Endothelial cell (in vitro differentiated cells): ENCODE data around the gene HIF1A. TPM values are rescaled to one million over a fixed set of nuclear protein-coding genes. Genes with fewer than 3 reads are reported as not detected.
A peak's percentile ranks its signal among the peaks of the same experiment; 100 is the strongest.

ENCODE experiments used
- DNase-seq: peaks from one replicate; pipeline ENCODE4 v3.0.0; 2021; ENCODE audit warnings: low spot score
- H3K27ac Mint-ChIP-seq: one replicate; pipeline ENCODE4 v1.8.0; 2021; ENCODE audit warnings: mixed read lengths, inconsistent platforms; ENCODE audit not compliant: unreplicated experiment
- H3K27me3 Mint-ChIP-seq: one replicate; pipeline ENCODE4 v1.8.0; 2021; ENCODE audit warnings: mild to moderate bottlenecking, moderate library complexity, mixed read lengths, inconsistent platforms; ENCODE audit not compliant: unreplicated experiment
- H3K36me3 Mint-ChIP-seq: one replicate; pipeline ENCODE4 v1.8.0; 2021; ENCODE audit warnings: mild to moderate bottlenecking, low read depth, mixed read lengths, inconsistent platforms; ENCODE audit not compliant: unreplicated experiment
- H3K4me1 Mint-ChIP-seq: one replicate; pipeline ENCODE4 v1.8.0; 2021; ENCODE audit warnings: mild to moderate bottlenecking, mixed read lengths, inconsistent platforms; ENCODE audit not compliant: unreplicated experiment
- H3K4me3 Mint-ChIP-seq: one replicate; pipeline ENCODE4 v1.8.0; 2021; ENCODE audit warnings: mild to moderate bottlenecking, mixed read lengths, inconsistent platforms; ENCODE audit not compliant: unreplicated experiment
- H3K9me3 Mint-ChIP-seq: one replicate; pipeline ENCODE4 v1.8.0; 2021; ENCODE audit warnings: mixed read lengths, inconsistent platforms; ENCODE audit not compliant: unreplicated experiment
- CTCF ChIP-seq: fragments of 200-600 bp; sonication (generic); IDR thresholded peaks from one replicate; pipeline ENCODE4 v1.5.0; 2021; ENCODE audit warnings: antibody characterized with exemption; ENCODE audit not compliant: unreplicated experiment
- total RNA-seq: library from RNA; stranded (reverse); fragmentation: NEBNext Ultra II Directional; extraction: Animal tissue kit (Norgen Biotek cat#: 25700); gene quantifications from one replicate; pipeline ENCODE4 v1.2.1, GENCODE V29; 2021; ENCODE audit not compliant: unreplicated experiment

The HIF1A gene
- total RNA-seq, 1 donor from 2014 or later: 203 TPM

GRCh38 chr14:61681413-61681812 lies 13.9 kb upstream of the HIF1A start:
- Mint-ChIP-seq H3K9me3 (no peaks in the 10 kb centered on the region), H3K4me1 (no peaks in the 10 kb centered on the region), H3K27me3 (no peaks in the 10 kb centered on the region), H3K27ac (no peak overlapping the region), H3K4me3 (no peak overlapping the region), H3K36me3 (no peaks in the 10 kb centered on the region)
- no peak for TF ChIP-seq CTCF
- no peak for DNase-seq

- TF ChIP-seq CTCF: no peak
- Mint-ChIP-seq H3K9me3 (no peaks in the 10 kb centered on the region), H3K36me3 (no peaks in the 10 kb centered on the region), H3K27me3 (no peaks in the 10 kb centered on the region), H3K4me3 (no peak overlapping the region), H3K4me1 (no peaks in the 10 kb centered on the region), H3K27ac (no peak overlapping the region)
- DNase-seq: no peak
Measured at GRCh38 chr14:61683108-61683507, 12.2 kb upstream of the HIF1A start.

- peaks cover 4% of the 10 kb centered on the region for H3K27me3 Mint-ChIP-seq
- H3K4me1 Mint-ChIP-seq: peaks cover 23% of the 10 kb centered on the region
- no peaks in the 10 kb centered on the region for H3K9me3 Mint-ChIP-seq
- H3K27ac Mint-ChIP-seq: no peak overlapping the region
- peaks cover 4% of the 10 kb centered on the region for H3K36me3 Mint-ChIP-seq
- TF ChIP-seq CTCF: no peak
- no peak for DNase-seq
- H3K4me3 Mint-ChIP-seq: no peak overlapping the region
Measured at GRCh38 chr14:61690039-61690438, 5.3 kb upstream of the HIF1A start.

GRCh38 chr14:61690982-61691381 lies 4.3 kb upstream of the HIF1A start:
- Mint-ChIP-seq H3K27ac (no peak overlapping the region), H3K4me3 (no peak overlapping the region), H3K27me3 (peaks cover 5% of the 10 kb centered on the region), H3K36me3 (peaks cover 4% of the 10 kb centered on the region), H3K4me1 (peaks cover 23% of the 10 kb centered on the region), H3K9me3 (no peaks in the 10 kb centered on the region)
- TF ChIP-seq CTCF: no peak
- DNase-seq: no peak

GRCh38 chr14:61691495-61691894 lies 3.8 kb upstream of the HIF1A start:
- Mint-ChIP-seq H3K27ac (peak overlapping the region; percentile 39), H3K4me1 (peaks cover 26% of the 10 kb centered on the region), H3K4me3 (no peak overlapping the region), H3K27me3 (peaks cover 5% of the 10 kb centered on the region), H3K36me3 (peaks cover 8% of the 10 kb centered on the region), H3K9me3 (no peaks in the 10 kb centered on the region)
- no peak for TF ChIP-seq CTCF
- DNase-seq: no peak
